Thoracic aorta (tissue), 2 donors: ENCODE measurements around the gene OVOL2. TPM values are rescaled to one million over a fixed set of nuclear protein-coding genes. Genes with fewer than 3 reads are reported as not detected.

ENCODE experiments used
- ATAC-seq: fragments of 150-250 bp; one replicate; pipeline ENCODE4 v1.8.0; 2017; ENCODE audit warnings: low read depth; ENCODE audit not compliant: insufficient number of reproducible peaks, low FRiP score
- DNase-seq: peaks from one replicate; pipeline ENCODE4 v3.0.0-alpha.2; 2020; ENCODE audit warnings: low spot score
- H3K27ac ChIP-seq, 2 donors: fragments of 200-600 bp; sonication (generic); 1 replicate in 1 of 2; 2 replicates in 1 of 2; pipeline ENCODE4 v1.5.1; 2016; ENCODE audit warnings: mild to moderate bottlenecking in 2 of 2, moderate library complexity in 2 of 2
- H3K27me3 ChIP-seq: fragments of 200-600 bp; sonication (generic); replicated peaks from 2 replicates; pipeline ENCODE4 v1.6.0; 2016; ENCODE audit warnings: mild to moderate bottlenecking; ENCODE audit not compliant: insufficient read depth
- H3K36me3 ChIP-seq: fragments of 200-600 bp; sonication (generic); one replicate; pipeline ENCODE4 v1.5.1; 2016
- H3K4me1 ChIP-seq, 2 donors: fragments of 200-600 bp; sonication (generic); 1 replicate in 1 of 2; 2 replicates in 1 of 2; pipeline versions ENCODE4 v1.5.1 to v1.6.0; 2016; ENCODE audit warnings: low read depth in 2 of 2, mild to moderate bottlenecking in 1 of 2; ENCODE audit not compliant: control insufficient read depth in 1 of 2
- H3K4me3 ChIP-seq: fragments of 200-600 bp; sonication (generic); 2 replicates; pipeline ENCODE4 v1.5.1; 2016; ENCODE audit warnings: mild to moderate bottlenecking
- H3K9me3 ChIP-seq: fragments of 200-600 bp; sonication (generic); 2 replicates; pipeline ENCODE4 v1.5.1; 2016
- total RNA-seq, 2 donors: library from RNA; depleted of rRNA; stranded (reverse); fragments of >200 nt; gene quantifications; one replicate each; pipeline versions ENCODE4 v1.1.0 to v1.2.3, GENCODE V29; 2016
- TF ChIP-seq, protein P1 (sequence below): fragments of 200-600 bp; sonication (generic); IDR thresholded peaks from one replicate; pipeline ENCODE4 v1.5.1; 2019; ENCODE audit warnings: antibody characterized with exemption

Gene OVOL2
- total RNA-seq, 2 donors from 2014 or later, result 0.71 TPM; not detected in 1

GRCh38 chr20:18003897-18004296 lies 53.8 kb downstream of the OVOL2 start:
- no peaks in the 10 kb centered on the region for H3K27me3 ChIP-seq
- no peaks in the 10 kb centered on the region for H3K36me3 ChIP-seq
- H3K4me1 ChIP-seq, result peaks cover 0 to 15% of the 10 kb centered on the region in 2 donors
- ATAC-seq (no peak), DNase-seq (no peak)
- TF ChIP-seq, protein P1, sequence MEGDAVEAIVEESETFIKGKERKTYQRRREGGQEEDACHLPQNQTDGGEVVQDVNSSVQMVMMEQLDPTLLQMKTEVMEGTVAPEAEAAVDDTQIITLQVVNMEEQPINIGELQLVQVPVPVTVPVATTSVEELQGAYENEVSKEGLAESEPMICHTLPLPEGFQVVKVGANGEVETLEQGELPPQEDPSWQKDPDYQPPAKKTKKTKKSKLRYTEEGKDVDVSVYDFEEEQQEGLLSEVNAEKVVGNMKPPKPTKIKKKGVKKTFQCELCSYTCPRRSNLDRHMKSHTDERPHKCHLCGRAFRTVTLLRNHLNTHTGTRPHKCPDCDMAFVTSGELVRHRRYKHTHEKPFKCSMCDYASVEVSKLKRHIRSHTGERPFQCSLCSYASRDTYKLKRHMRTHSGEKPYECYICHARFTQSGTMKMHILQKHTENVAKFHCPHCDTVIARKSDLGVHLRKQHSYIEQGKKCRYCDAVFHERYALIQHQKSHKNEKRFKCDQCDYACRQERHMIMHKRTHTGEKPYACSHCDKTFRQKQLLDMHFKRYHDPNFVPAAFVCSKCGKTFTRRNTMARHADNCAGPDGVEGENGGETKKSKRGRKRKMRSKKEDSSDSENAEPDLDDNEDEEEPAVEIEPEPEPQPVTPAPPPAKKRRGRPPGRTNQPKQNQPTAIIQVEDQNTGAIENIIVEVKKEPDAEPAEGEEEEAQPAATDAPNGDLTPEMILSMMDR, result no peak
- no peak overlapping the region for H3K4me3 ChIP-seq
- H3K9me3 ChIP-seq, result no peaks in the 10 kb centered on the region
- H3K27ac ChIP-seq, result no peak overlapping the region

DNA sequence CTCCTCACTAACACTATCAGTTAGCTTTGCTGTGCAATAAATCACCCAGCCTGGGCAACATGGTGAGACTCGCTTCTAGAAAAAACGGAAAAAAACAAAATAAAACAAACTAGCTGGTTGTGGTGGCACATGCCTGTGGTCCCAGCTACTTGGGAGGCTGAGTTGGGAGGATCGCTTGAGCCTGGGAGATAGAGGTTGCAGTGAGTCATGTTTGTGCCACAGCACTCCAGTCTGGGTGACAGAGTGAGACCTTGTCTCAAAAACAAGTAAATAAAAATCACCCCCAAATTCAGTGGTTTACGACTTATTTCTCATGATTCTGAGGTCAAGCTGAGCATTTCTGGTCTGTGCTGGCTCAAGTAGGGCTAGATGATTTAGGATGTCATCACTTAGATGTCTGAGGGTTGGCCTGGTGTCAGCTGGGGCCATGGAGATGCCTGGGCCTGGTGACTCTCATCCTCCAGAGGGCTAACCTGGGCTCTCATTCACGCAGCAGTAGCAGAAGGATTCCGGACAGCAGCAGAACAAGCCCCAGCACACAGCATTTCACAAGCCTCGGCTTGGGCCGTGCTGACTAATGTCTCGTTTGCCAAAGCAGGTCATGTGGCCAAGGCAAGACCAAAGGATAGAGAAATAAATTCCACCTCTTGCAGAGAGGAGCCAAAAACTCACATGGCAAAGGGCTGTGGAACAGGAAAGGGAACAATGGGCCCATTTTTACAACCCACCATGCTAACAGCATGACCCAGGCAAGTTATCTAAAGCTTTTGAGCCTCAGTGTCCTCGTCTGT lies 56.4 kb downstream of the OVOL2 start:
- H3K36me3 ChIP-seq, result no peaks in the 10 kb centered on the region
- H3K4me3 ChIP-seq, result no peak overlapping the region
- TF ChIP-seq, protein P1, result no peak
- no peaks in the 10 kb centered on the region for H3K9me3 ChIP-seq
- peaks cover 0 to 11% of the 10 kb centered on the region in 2 donors for H3K4me1 ChIP-seq
- no peak overlapping the region for H3K27ac ChIP-seq
- DNase-seq (peak; percentile 4), ATAC-seq (peak; percentile 89)
- no peaks in the 10 kb centered on the region for H3K27me3 ChIP-seq

DNA sequence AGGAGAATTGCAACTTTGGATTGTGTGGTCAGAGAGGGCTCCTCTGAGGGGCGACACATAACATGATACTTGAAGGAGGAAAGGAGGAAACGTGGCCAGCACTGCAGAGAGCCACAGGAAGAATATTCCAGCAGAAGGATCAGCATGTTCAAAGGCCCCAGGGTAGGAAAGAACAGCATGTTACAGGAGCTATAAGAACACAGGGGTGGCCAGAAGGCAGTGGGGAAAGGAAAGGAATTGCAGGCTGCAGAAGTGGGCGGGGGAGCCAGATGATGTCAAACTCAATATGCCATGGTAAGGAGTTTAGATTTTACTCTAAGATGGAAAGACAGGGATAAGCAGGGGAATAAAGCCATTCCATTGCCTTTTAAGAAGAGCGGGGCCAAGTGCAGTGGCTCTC lies 58.1 kb downstream of the OVOL2 start:
- Histone ChIP-seq H3K36me3 (no peaks in the 10 kb centered on the region), H3K4me3 (no peak overlapping the region), H3K4me1 (peaks cover 0 to 18% of the 10 kb centered on the region in 2 donors), H3K9me3 (no peaks in the 10 kb centered on the region), H3K27me3 (no peaks in the 10 kb centered on the region), H3K27ac (no peak overlapping the region)
- TF ChIP-seq, protein P1, result no peak
- DNase-seq (no peak), ATAC-seq (no peak)

DNA sequence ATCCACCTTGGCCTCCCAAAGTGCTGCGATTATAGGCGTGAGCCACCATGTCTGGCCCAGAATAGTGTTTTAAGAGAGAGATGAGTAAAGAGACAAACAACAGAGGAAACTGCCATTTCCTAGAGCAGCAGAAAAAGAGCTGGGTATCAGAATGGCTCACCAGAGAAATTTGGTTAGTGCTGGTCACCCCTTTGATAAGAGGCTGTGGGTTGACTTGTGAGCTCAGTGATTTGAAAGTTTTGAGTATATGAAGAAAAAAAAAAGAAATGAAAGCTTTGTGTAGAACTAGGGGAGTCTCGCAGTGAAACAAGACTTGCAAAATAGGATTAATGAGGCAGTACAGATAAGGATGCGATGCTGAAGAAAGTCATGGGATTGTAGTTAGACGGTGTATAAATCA lies 59.3 kb downstream of the OVOL2 start:
- no peak overlapping the region for H3K4me3 ChIP-seq
- no peaks in the 10 kb centered on the region for H3K27me3 ChIP-seq
- TF ChIP-seq, protein P1, result no peak
- ATAC-seq (no peak), DNase-seq (no peak)
- no peaks in the 10 kb centered on the region for H3K9me3 ChIP-seq
- peaks cover 0 to 18% of the 10 kb centered on the region in 2 donors for H3K4me1 ChIP-seq
- H3K27ac ChIP-seq, result no peak overlapping the region
- H3K36me3 ChIP-seq, result no peaks in the 10 kb centered on the region

DNA sequence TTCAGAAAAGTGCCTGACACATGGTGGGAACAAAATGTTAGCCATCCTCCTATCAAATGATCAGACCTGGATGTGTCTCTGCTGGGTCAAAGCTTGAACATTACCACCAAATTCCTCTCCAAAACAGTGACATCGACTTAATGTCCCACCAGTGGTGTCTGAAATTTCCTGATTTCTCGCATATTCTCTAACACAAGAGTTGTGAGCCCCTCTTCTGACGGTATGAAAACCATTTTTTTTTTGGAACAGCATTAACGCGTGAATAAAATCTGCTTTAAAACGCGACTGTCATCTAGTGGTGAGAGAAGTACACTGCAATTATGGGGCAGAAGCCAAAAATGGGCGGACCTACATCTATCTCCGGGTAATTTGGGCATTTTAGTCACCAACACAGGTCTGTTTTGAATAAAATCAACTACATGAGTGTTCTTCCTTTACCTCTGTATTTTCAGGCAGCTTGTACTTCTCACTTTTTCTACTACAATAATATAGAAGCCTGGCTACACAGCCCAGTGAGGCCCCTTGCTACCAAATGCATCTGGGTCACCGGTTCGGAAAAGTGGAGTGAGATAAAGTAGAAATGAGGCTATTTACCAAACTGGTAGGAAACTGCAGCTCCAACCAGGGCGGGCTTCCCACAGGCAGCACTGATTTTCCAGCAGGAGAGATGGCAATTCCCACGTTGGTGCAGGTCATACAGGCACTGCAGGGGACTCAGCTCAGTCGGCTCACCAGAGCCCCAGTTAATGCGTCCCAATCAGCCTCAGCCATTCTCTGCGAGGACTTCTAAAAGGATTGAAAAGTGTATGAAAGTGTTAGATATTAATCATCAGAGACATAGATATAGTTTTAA lies 61.5 kb downstream of the OVOL2 start:
- DNase-seq (peak; percentile 15), ATAC-seq (peak; percentile 77)
- H3K36me3 ChIP-seq, result no peaks in the 10 kb centered on the region
- H3K4me1 ChIP-seq, result peaks cover 0 to 12% of the 10 kb centered on the region in 2 donors
- TF ChIP-seq, protein P1, result peak; percentile 95
- H3K9me3 ChIP-seq, result no peaks in the 10 kb centered on the region
- no peaks in the 10 kb centered on the region for H3K27me3 ChIP-seq
- H3K27ac ChIP-seq, result no peak overlapping the region
- H3K4me3 ChIP-seq, result peak overlapping the region; percentile 24
